Fibroblast of the aortic adventitia (primary cell): ENCODE results near the gene SLN. TPM values are rescaled to one million over a fixed set of nuclear protein-coding genes. Genes with fewer than 3 reads are reported as not detected.

ENCODE experiments used
- DNase-seq: peaks from one replicate; pipeline ENCODE4 v3.0.0-alpha.2; 2010; ENCODE audit warnings: low read depth
- H3K4me3 ChIP-seq: 2 replicates; pipeline ENCODE4 v1.5.1; 2011; ENCODE audit warnings: low read depth, mild to moderate bottlenecking, control low read depth, low read length, moderate library complexity
- total RNA-seq: library from RNA; depleted of rRNA; stranded (reverse); fragments of >200 nt; gene quantifications from 2 replicates; pipeline ENCODE4 v1.2.3, GENCODE V29; 2012; ENCODE audit warnings: low replicate concordance
- TF ChIP-seq, protein P1 (sequence below): IDR thresholded peaks from 2 replicates; pipeline ENCODE4 v1.5.1; 2011; ENCODE audit warnings: mild to moderate bottlenecking, low read length, control low read depth, inconsistent platforms; ENCODE audit not compliant: insufficient read depth

Gene SLN
- total RNA-seq, 1 donor = not detected

DNA sequence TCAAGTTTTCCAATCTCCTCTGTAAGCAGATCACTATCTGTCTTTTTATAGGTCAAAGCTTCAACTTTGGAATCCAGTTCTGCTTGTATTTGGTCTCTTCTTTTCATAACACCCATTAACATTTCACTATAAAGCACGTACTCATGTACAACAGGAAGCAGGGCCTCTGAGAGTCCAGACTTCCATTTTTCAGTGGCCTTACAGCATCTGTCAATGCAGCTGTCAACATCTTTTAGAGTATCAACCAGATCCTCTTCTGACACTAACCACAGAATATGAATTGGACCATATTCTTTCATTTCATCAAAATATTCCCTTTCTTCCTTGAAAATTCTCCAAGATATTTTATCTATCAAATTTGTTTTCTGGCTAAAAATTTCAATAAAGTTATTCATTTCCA lies 24.7 kb upstream of the SLN start:
- no peak overlapping the region for H3K4me3 ChIP-seq
- no peak for DNase-seq
- TF ChIP-seq, protein P1, sequence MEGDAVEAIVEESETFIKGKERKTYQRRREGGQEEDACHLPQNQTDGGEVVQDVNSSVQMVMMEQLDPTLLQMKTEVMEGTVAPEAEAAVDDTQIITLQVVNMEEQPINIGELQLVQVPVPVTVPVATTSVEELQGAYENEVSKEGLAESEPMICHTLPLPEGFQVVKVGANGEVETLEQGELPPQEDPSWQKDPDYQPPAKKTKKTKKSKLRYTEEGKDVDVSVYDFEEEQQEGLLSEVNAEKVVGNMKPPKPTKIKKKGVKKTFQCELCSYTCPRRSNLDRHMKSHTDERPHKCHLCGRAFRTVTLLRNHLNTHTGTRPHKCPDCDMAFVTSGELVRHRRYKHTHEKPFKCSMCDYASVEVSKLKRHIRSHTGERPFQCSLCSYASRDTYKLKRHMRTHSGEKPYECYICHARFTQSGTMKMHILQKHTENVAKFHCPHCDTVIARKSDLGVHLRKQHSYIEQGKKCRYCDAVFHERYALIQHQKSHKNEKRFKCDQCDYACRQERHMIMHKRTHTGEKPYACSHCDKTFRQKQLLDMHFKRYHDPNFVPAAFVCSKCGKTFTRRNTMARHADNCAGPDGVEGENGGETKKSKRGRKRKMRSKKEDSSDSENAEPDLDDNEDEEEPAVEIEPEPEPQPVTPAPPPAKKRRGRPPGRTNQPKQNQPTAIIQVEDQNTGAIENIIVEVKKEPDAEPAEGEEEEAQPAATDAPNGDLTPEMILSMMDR = no peak

DNA sequence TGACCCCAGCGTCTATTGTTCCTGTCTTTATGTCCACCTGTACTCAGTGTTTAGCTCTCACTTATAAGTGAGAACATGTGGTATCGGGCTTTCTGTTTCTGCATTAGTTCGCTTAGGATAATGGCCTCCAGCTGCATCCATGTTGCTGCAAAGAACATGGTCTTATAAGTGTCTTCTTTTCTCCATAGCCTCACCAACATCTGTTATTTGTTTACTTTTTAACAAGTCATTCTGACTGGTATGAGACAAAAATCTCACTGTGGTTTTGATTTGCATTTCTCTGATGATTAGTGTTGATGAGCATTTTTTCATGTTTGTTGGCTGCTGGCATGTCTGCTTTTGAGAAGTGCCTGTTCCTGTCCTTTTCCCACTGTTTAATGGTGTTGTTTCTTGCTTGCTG lies 21.7 kb upstream of the SLN start:
- no peak overlapping the region for H3K4me3 ChIP-seq
- TF ChIP-seq, protein P1 = no peak
- no peak for DNase-seq

DNA sequence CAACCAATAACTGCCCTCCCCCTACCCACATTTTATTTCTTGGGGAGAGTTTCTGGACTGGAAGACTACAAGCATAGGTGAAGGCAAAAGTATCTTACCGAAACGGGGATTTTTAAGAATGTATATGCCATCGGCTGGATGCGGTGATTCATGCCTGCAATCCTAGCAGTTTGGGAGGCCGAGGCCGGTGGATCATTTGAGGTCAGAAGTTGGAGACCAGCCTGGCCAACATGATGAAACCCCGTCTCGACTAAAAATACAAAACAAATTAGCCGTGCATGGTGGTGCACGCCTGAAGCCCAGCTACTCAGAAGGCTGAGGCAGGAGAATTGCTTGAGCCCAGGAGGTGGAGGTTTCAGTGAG lies 20.8 kb upstream of the SLN start:
- TF ChIP-seq, protein P1 = no peak

DNA sequence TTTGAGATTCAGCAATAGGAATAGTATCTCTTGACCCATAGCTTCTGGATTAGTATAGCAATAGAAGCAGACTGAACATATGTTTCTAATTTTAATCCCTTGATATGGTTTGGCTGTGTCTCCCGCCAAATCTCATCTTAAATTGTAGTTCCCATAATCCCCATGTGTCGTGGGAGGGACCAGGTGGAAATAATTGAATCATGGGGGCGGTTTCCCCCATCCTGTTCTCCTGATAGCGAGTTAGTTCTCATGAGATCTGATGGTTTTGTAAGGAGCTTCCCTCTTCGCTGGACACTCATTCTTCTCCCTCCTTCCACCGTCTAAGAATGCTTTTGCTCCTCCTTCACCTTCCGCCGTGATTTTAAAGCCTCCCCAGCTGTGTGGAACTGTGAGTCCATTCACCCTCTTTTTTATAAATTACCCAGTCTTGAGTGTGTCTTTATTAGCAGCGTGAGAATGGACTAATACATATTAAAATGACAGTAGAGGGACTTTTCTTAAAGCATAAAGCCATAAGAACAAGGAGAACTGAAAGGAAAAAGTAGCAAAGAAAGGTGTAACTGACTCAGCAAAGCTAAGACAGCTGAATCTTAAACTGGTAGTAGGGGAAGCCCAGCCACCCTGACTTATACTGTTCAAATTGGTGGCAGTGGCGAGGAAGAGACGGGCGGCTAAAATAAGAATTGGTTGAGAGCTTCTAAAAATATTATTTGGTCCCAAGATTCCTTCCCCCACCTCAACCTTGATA lies 20.3 kb upstream of the SLN start:
- H3K4me3 ChIP-seq = no peak overlapping the region
- TF ChIP-seq, protein P1 = no peak
- DNase-seq = no peak

More for the DNA sequence above, 20.8 kb upstream of the SLN start:
- DNase-seq = no peak
- H3K4me3 ChIP-seq = no peak overlapping the region

DNA sequence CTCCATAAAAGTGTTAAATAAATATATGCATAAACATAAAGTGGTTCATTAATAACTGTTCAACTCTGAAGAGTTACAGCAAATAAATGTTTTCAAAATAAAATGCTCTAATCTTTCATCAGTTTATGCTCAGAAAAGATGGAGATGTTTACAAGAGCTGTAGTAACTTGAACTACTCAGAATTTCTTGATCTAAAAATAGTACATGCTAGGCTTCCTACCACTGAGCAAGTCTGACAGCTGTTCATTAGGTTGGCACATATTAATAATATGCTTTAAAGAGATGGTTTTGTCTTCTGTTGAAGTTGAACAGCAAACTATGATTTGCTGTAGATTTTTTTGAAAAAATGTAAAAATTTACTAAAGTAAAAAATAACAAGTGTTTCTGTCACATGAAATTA lies 10.8 kb upstream of the SLN start:
- TF ChIP-seq, protein P1 = no peak
- H3K4me3 ChIP-seq = no peak overlapping the region
- no peak for DNase-seq

DNA sequence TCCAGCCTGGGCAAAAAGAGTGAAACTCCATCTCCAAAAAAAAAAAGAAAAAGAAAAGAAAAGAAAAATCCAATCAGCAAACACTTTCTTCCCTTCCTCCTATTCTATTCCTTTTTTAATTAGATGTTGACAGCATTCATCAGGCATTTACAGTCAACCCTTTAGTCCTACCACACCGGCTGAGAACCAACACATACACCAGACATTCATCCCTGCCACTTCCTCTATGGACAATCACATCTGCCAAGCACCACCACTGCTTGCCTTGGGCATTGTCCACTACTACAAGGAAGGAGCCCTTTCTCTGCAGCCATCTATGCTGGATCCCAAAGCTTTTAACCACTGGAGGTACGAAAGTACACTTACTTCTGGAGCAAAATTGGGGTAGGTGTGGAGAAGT lies 9.4 kb upstream of the SLN start:
- no peak for DNase-seq
- no peak overlapping the region for H3K4me3 ChIP-seq
- TF ChIP-seq, protein P1 = no peak

GRCh38 chr11:107720303-107720774 lies 8.5 kb upstream of the SLN start:
- TF ChIP-seq, protein P1 = no peak
- no peak for DNase-seq
- no peak overlapping the region for H3K4me3 ChIP-seq
